Gastroesophageal sphincter (tissue), 3 donors: ENCODE results near the gene NAT14.

ENCODE experiments used
- CTCF ChIP-seq, 4 experiments: fragments of 200-600 bp in 2 of 4; fragments of 450-650 bp in 2 of 4; sonication (generic) in 1 of 4; IDR thresholded peaks; one replicate each; pipeline ENCODE4 v1.5.1; 2017 to 2019; ENCODE audit warnings: antibody characterized with exemption in 4 of 4, mild to moderate bottlenecking in 2 of 4, moderate library complexity in 2 of 4
- EP300 ChIP-seq: sonication (generic); formaldehyde crosslinking; IDR thresholded peaks from one replicate; pipeline ENCODE4 v1.6.1; 2017; ENCODE audit warnings: antibody characterized with exemption, mild to moderate bottlenecking
- POLR2A ChIP-seq, 2 donors: fragments of 450-650 bp; IDR thresholded peaks; one replicate each; pipeline ENCODE4 v1.6.1; 2017; ENCODE audit warnings: antibody characterized with exemption in 2 of 2, mild to moderate bottlenecking in 2 of 2, moderate library complexity in 1 of 2
- POLR2AphosphoS5 ChIP-seq: sonication (generic); formaldehyde crosslinking; IDR thresholded peaks from one replicate; pipeline ENCODE4 v1.6.1; 2017; ENCODE audit warnings: antibody characterized with exemption

GRCh38 chr19:55463583-55464031 lies 21.4 kb upstream of the NAT14 start:
- TF ChIP-seq CTCF (IDR thresholded peaks at IDR 0.05), result no peak
- no peak for TF ChIP-seq EP300
- TF ChIP-seq POLR2A (IDR thresholded peaks at IDR 0.05), result no peak
- no peak for TF ChIP-seq POLR2AphosphoS5
